GM18511 (cell line): ENCODE results near the gene DNAAF9.

ENCODE experiments used
- ATAC-seq: cut with Tn5 transposase; IDR thresholded peaks from one replicate; pipeline ENCODE4 v1.9.1; 2021; ENCODE audit warnings: mild to moderate bottlenecking, moderate library complexity; ENCODE audit not compliant: unreplicated experiment

DNAAF9 gene

GRCh38 chr20:3378138-3378537, 29.3 kb downstream of the DNAAF9 start:
- ATAC-seq = no peak

DNA sequence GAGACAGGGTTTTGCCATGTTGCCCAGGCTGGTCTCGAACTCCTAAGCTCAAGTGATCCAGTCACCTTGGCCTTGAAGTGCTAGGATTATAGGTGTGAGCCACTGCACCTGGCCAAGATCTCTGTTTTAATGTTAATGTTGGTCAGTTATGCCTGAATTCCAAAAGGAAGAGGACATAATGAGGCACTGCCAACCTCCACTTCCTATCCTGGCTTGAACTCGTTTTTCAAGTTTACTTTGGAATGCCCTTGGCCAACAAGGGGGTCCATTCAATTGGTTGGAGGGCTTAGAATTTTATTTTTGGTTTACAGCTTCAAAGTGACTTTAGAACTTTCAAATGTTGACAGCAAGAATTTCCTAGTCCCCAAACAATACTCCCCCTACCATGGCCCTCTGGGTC, 29.8 kb downstream of the DNAAF9 start:
- no peak for ATAC-seq

GRCh38 chr20:3374296-3374695, 33.2 kb downstream of the DNAAF9 start:
- ATAC-seq = no peak

GRCh38 chr20:3371754-3372153, 35.7 kb downstream of the DNAAF9 start:
- no peak for ATAC-seq

- no peak for ATAC-seq
These were observed 40.4 kb downstream of the DNAAF9 start for GRCh38 chr20:3367089-3367488.

GRCh38 chr20:3364323-3365013, 43.0 kb downstream of the DNAAF9 start:
- no peak for ATAC-seq

- ATAC-seq = no peak
These were observed 46.7 kb downstream of the DNAAF9 start for GRCh38 chr20:3360752-3361151.

DNA sequence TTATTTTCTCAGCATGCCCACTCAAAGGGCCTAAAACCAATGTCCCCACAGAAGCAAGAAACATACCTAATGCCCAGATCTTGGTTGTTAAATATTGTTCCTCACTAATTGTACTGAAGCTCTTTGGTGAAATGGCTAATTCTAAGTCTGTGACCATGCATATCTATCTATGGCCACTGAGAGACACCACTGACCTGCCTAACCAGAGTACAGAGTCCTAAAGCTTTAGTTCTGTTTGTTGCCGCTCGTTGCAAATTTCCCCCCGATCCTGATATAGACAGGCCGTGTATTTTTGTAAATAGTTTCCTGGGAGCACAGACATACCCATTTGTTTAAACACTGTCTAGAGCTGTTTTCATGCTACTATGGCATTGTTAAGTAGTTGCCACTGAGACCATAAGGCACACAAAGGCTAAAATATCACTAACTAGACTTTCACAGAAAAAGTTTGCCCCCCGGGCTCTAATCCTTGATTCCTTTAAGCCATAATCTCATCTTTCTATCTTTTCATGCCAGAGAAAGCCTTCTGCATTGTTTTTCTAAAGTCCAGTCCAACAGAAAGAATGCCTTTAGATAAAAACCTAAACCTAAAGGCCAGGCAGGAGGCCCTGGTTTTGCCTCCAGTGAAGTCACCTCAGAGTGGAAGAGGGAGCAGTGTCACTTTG, 48.7 kb downstream of the DNAAF9 start:
- ATAC-seq = no peak
